Epithelial cell of esophagus (primary cell): ENCODE data around the gene SIAH3.

Experiments
- DNase-seq: peaks from one replicate; pipeline ENCODE4 v3.0.0; 2010; ENCODE audit warnings: low read depth
- H3K4me3 ChIP-seq: 2 replicates; pipeline ENCODE4 v1.5.1; 2011; ENCODE audit warnings: mild to moderate bottlenecking, low read length, control low read depth
- TF ChIP-seq, protein P1 (sequence below): IDR thresholded peaks from 2 replicates; pipeline ENCODE4 v1.5.1; 2011; ENCODE audit warnings: low read depth, mild to moderate bottlenecking, low read length, control low read depth, inconsistent platforms; ENCODE audit not compliant: insufficient read depth; ENCODE audit errors: missing control alignments

Gene SIAH3

DNA sequence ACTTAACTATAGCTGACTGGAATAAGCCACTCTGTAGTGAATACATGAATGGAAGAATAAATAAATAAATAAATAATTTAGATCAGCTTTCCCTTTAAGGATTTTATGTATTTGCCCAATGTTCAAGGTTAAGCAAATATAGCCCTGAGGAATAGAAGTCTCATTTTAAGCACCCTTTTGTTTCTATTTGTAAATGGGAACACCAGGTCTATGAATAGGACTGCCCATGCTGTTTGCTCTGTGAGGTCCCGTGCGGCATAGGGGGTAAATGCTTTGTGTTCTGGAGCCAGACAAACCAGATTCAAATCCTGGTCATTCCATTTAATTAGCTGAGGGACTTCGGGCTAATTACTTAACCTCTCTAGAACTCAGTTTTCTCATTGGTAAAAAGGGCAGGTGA is 120.1 kb downstream of the SIAH3 start:
- TF ChIP-seq, protein P1, sequence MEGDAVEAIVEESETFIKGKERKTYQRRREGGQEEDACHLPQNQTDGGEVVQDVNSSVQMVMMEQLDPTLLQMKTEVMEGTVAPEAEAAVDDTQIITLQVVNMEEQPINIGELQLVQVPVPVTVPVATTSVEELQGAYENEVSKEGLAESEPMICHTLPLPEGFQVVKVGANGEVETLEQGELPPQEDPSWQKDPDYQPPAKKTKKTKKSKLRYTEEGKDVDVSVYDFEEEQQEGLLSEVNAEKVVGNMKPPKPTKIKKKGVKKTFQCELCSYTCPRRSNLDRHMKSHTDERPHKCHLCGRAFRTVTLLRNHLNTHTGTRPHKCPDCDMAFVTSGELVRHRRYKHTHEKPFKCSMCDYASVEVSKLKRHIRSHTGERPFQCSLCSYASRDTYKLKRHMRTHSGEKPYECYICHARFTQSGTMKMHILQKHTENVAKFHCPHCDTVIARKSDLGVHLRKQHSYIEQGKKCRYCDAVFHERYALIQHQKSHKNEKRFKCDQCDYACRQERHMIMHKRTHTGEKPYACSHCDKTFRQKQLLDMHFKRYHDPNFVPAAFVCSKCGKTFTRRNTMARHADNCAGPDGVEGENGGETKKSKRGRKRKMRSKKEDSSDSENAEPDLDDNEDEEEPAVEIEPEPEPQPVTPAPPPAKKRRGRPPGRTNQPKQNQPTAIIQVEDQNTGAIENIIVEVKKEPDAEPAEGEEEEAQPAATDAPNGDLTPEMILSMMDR: no peak
- DNase-seq: no peak
- no peak overlapping the region for H3K4me3 ChIP-seq

DNA sequence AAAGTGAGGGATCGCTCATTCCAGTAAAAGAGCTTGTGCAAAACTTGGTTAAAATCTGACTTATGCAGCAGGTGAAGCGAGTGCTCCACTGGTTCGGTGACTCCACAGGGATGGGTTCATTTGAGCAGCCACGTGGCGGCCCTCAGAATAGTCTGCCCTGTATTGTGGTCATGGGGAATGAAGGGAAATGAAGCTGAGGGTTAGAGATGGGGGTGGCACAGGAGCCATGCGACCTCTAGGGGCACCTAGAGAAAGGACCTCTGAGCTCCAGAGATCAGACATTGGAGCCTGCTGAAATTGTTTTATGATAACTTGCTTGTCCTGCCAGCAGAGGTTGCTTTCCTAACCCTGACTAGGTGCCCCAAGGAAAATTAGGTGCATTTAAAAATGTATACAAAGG is 122.8 kb downstream of the SIAH3 start:
- TF ChIP-seq, protein P1: no peak
- no peak overlapping the region for H3K4me3 ChIP-seq
- DNase-seq: no peak
